ENCODE data around the gene NDST1. TPM values are rescaled to one million over a fixed set of nuclear protein-coding genes. Genes with fewer than 3 reads are reported as not detected.

The NDST1 gene
- total RNA-seq, 1 donor, result 36.2 TPM

- TF ChIP-seq CTCF (IDR thresholded peaks at IDR 0.05; ENCODE audit: insufficient read depth, low read length), result peak; percentile 87
- no peak overlapping the region for H3K4me3 ChIP-seq (ENCODE audit: low read depth, low read length)
- DNase-seq (ENCODE audit: low read depth), result peak; percentile 92
Measured at GRCh38 chr5:150560401-150561191, 52.7 kb downstream of the NDST1 start.

GRCh38 chr5:150561192-150561512 lies 53.2 kb downstream of the NDST1 start:
- no peak for TF ChIP-seq CTCF (IDR thresholded peaks at IDR 0.05; ENCODE audit: insufficient read depth, low read length)
- DNase-seq (ENCODE audit: low read depth), result no peak
- H3K4me3 ChIP-seq (ENCODE audit: low read depth, low read length), result no peak overlapping the region

- DNase-seq (ENCODE audit: low read depth), result no peak
- no peak for TF ChIP-seq CTCF (IDR thresholded peaks at IDR 0.05; ENCODE audit: insufficient read depth, low read length)
- H3K4me3 ChIP-seq (ENCODE audit: low read depth, low read length), result no peak overlapping the region
Measured at GRCh38 chr5:150561571-150562275, 53.8 kb downstream of the NDST1 start.

GRCh38 chr5:150562832-150563231 lies 54.9 kb downstream of the NDST1 start:
- peak; percentile 66 for DNase-seq (ENCODE audit: low read depth)
- no peak overlapping the region for H3K4me3 ChIP-seq (ENCODE audit: low read depth, low read length)
- TF ChIP-seq CTCF (IDR thresholded peaks at IDR 0.05; ENCODE audit: insufficient read depth, low read length), result peak; percentile 51

GRCh38 chr5:150565868-150566267 lies 57.9 kb downstream of the NDST1 start:
- DNase-seq (ENCODE audit: low read depth), result no peak
- H3K4me3 ChIP-seq (ENCODE audit: low read depth, low read length), result no peak overlapping the region
- no peak for TF ChIP-seq CTCF (IDR thresholded peaks at IDR 0.05; ENCODE audit: insufficient read depth, low read length)

GRCh38 chr5:150567031-150567717 lies 59.2 kb downstream of the NDST1 start:
- H3K4me3 ChIP-seq (ENCODE audit: low read depth, low read length), result no peak overlapping the region
- peak; percentile 94 for DNase-seq (ENCODE audit: low read depth)
- TF ChIP-seq CTCF (IDR thresholded peaks at IDR 0.05; ENCODE audit: insufficient read depth, low read length), result no peak
